Measurements from ENCODE around the gene SUPT20HL1. TPM values are rescaled to one million over a fixed set of nuclear protein-coding genes. Genes with fewer than 3 reads are reported as not detected.

SUPT20HL1 gene
- total RNA-seq, 2 experiments from 2014 or later = 0.11 TPM; not detected in 1

DNA sequence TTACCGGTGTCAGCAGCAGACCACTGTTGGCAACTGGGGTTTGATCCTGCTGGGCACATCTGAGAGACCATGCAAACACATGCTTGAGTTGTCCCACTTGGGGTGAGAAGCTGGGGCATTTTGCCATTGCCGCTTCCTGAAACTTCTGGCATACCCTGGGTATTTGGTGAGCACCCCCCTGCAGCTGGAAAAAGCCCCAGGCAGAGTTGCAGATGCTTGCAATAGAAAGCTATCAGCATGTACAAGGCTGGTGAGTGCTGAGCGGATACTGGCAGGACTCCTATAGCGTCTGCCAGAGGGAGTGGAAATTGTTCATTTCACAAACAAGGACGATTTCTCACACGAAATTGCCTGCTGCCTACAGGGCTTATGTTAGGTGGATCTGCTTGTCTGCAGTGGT, 32.3 kb downstream of the SUPT20HL1 start:
- CTCF ChIA-PET = interaction anchor here (1.5 kb wide), 1 partner anchor 106 kb away, joined by 4 read pairs; no protein-coding TSS in a partner anchor
- POLR2A ChIA-PET = no interaction called here

DNA sequence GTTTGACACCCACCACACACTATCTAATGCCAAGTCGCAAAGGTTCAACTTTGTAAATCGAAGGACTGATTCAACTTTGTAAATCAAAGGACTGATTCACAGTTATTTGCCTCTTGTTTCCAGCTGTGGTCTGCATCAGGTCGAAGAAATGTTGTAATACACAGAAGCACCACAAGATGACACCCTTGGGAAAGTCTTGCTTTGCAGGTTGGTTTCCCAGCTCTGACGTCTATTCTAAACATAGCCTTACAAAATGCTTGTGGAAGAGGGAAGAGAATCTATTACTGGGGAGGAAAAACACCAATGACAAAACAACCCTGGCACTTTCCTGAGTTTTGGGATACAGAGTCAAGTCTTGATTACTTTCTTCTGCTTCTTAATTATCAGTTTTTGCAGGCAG, 35.3 kb downstream of the SUPT20HL1 start:
- ChIA-PET CTCF (interaction anchor here (0.5 to 1.8 kb wide), 10 partner anchors 84 to 638 kb away, joined by 3 to 6 read pairs (median 4); no protein-coding TSS in a partner anchor), POLR2A (interaction anchor here (0.5 kb wide), 1 partner anchor 258 kb away, joined by 6 read pairs; no protein-coding TSS in a partner anchor)

GRCh38 chrX:24396236-24396930, 35.9 kb downstream of the SUPT20HL1 start:
- POLR2A ChIA-PET = interaction anchor here (0.5 to 0.7 kb wide), 2 partner anchors 86 to 258 kb away, joined by 4 to 6 read pairs; no protein-coding TSS in a partner anchor
- CTCF ChIA-PET = interaction anchor here (0.5 to 1.8 kb wide), 11 partner anchors 83 to 639 kb away, joined by 3 to 6 read pairs (median 4); no protein-coding TSS in a partner anchor

GRCh38 chrX:24396931-24397279, 36.5 kb downstream of the SUPT20HL1 start:
- CTCF ChIA-PET = interaction anchor here (1.0 to 1.5 kb wide), 2 partner anchors 97 to 164 kb away, joined by 3 to 5 read pairs; no protein-coding TSS in a partner anchor
- POLR2A ChIA-PET = interaction anchor here (0.7 kb wide), 1 partner anchor 86 kb away, joined by 4 read pairs; no protein-coding TSS in a partner anchor

- POLR2A ChIA-PET = interaction anchor here (0.5 kb wide), 1 partner anchor 306 kb away, joined by 5 read pairs; no protein-coding TSS in a partner anchor
Observed at GRCh38 chrX:24398766-24399165, 38.3 kb downstream of the SUPT20HL1 start.

GRCh38 chrX:24399550-24399949, 39.1 kb downstream of the SUPT20HL1 start:
- ChIA-PET CTCF (no interaction called here), POLR2A (no interaction called here)

More at GRCh38 chrX:24398766-24399165, 38.3 kb downstream of the SUPT20HL1 start:
- CTCF ChIA-PET = interaction anchor here (1.3 kb wide), 1 partner anchor 101 kb away, joined by 4 read pairs; no protein-coding TSS in a partner anchor

DNA sequence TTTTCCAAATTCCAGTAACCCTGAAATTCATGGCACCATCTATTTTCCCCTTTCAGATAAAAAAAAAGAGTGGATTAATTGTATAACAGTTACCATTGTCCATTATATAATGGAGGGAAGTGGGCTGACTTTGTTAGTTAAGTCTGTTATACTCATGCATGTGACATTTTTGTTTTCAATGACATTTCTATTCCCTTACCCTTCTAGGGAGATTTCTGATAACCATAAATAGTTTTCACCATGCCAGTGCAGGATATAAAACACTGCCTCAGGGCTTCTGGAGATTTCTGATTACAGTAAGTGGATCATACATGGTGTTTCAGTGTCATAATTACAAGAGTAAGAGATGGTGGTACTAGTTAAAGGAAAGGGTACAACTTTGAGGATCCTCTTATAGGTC, 45.5 kb downstream of the SUPT20HL1 start:
- ChIA-PET CTCF (no interaction called here), POLR2A (no interaction called here)

Other genes with a start within 250 kb of the SUPT20HL1 start
- 10 to 100 TPM; 30.9 to 32.1 TPM for gene ZFX, start 210.9 kb upstream of the SUPT20HL1 start, total RNA-seq
- gene SUPT20HL2, start 46.6 kb upstream of the SUPT20HL1 start, total RNA-seq = not detected
- 10 to 100 TPM; 36.1 to 36.5 TPM for gene PDK3, start 104.6 kb downstream of the SUPT20HL1 start, total RNA-seq

Measured in activated CD8-positive, alpha-beta memory T cell treated with anti-CD3 and anti-CD28 coated beads for 36 hours (primary cell).